A673 (cell line): Measurements from ENCODE around the gene ABHD11. TPM values are rescaled to one million over a fixed set of nuclear protein-coding genes. Genes with fewer than 3 reads are reported as not detected.
A peak's percentile ranks its signal among the peaks of the same experiment; 100 is the strongest.

Experiments used
- BruUV-seq: library from RNA; stranded (reverse); fragments of 400-500 nt; replicated peaks from 2 replicates; lab custom pipeline; 2021; lab: Mats Ljungman, UMichigan
- CTCF ChIA-PET: fragments of 300-600 bp; sonication (Branson Sonifier 250); formaldehyde crosslinking; loops from one replicate; lab custom pipeline; 2022; ENCODE audit warnings: antibody characterized with exemption; lab: Charles Lee
- POLR2A ChIA-PET: fragments of 300-600 bp; sonication (Branson Sonifier 250); formaldehyde crosslinking; loops from one replicate; lab custom pipeline; 2022; ENCODE audit warnings: antibody characterized with exemption; ENCODE audit not compliant: low non-redundant PET; lab: Charles Lee
- DNase-seq: peaks from one replicate; pipeline ENCODE4 v3.0.0-alpha.2; 2015; ENCODE audit warnings: low spot score
- H3K27ac ChIP-seq: fragments of 200-600 bp; sonication (generic); 2 replicates; pipeline ENCODE4 v1.5.1; 2016; ENCODE audit warnings: mixed run types, low read depth, mild to moderate bottlenecking, mixed read lengths, antibody characterized with exemption, low read length; ENCODE audit not compliant: poor library complexity, severe bottlenecking
- H3K27me3 ChIP-seq: fragments of 200-600 bp; sonication (generic); replicated peaks from 2 replicates; pipeline ENCODE4 v1.6.1; 2017; ENCODE audit warnings: mixed run types, low read depth, mild to moderate bottlenecking, mixed read lengths, antibody characterized with exemption, low read length; ENCODE audit not compliant: insufficient read depth, poor library complexity
- H3K36me3 ChIP-seq: fragments of 200-600 bp; sonication (generic); 2 replicates; pipeline ENCODE4 v1.6.1; 2016; ENCODE audit warnings: mixed run types, mild to moderate bottlenecking, mixed read lengths, antibody characterized with exemption, low read length; ENCODE audit not compliant: insufficient read depth, poor library complexity, severe bottlenecking
- H3K4me1 ChIP-seq: fragments of 200-600 bp; sonication (generic); 2 replicates; pipeline ENCODE4 v1.6.1; 2017; ENCODE audit warnings: mixed run types, mild to moderate bottlenecking, mixed read lengths, antibody characterized with exemption, low read length; ENCODE audit not compliant: insufficient read depth, poor library complexity, severe bottlenecking
- H3K4me3 ChIP-seq: fragments of 200-600 bp; sonication (generic); 2 replicates; pipeline ENCODE4 v1.5.1; 2016; ENCODE audit warnings: low read depth, mixed run types, mild to moderate bottlenecking, mixed read lengths, low read length; ENCODE audit not compliant: poor library complexity, severe bottlenecking
- H3K9me3 ChIP-seq: fragments of 200-600 bp; sonication (generic); 2 replicates; pipeline ENCODE4 v1.6.1; 2016; ENCODE audit warnings: mixed run types, low read depth, mild to moderate bottlenecking, mixed read lengths, antibody characterized with exemption, low read length; ENCODE audit not compliant: poor library complexity, severe bottlenecking
- EZH2 ChIP-seq: fragments of 200-600 bp; sonication (generic); IDR thresholded peaks from 2 replicates; pipeline ENCODE4 v1.6.1; 2017; ENCODE audit warnings: borderline replicate concordance, low read depth, mild to moderate bottlenecking, mixed read lengths, antibody characterized with exemption, low read length; ENCODE audit not compliant: poor library complexity, severe bottlenecking
- intact Hi-C: fragments of 100-400 bp; cut with micrococcal nuclease; formaldehyde crosslinking; loops from one replicate; pipeline ENCODE4 v1.10.0; 2022; ENCODE audit not compliant: unreplicated experiment
- total RNA-seq: library from RNA; stranded (reverse); gene quantifications from 2 replicates; pipeline ENCODE4 v1.2.3, GENCODE V29; 2021
- TF ChIP-seq, protein P1 (sequence below): fragments of 300-800, 200-600 bp; sonication (generic); conservative IDR thresholded peaks from 2 replicates; pipeline ENCODE4 v1.5.1; 2017; ENCODE audit warnings: low read depth, mild to moderate bottlenecking, antibody characterized with exemption, low read length, moderate library complexity, mixed read lengths

The ABHD11 gene
- total RNA-seq, 1 experiment from 2014 or later, result 22.9 TPM

- intact Hi-C loops, result no loop called here
- H3K4me1 ChIP-seq, result no peaks in the 10 kb centered on the region
- no peak for TF ChIP-seq EZH2
- TF ChIP-seq, protein P1, sequence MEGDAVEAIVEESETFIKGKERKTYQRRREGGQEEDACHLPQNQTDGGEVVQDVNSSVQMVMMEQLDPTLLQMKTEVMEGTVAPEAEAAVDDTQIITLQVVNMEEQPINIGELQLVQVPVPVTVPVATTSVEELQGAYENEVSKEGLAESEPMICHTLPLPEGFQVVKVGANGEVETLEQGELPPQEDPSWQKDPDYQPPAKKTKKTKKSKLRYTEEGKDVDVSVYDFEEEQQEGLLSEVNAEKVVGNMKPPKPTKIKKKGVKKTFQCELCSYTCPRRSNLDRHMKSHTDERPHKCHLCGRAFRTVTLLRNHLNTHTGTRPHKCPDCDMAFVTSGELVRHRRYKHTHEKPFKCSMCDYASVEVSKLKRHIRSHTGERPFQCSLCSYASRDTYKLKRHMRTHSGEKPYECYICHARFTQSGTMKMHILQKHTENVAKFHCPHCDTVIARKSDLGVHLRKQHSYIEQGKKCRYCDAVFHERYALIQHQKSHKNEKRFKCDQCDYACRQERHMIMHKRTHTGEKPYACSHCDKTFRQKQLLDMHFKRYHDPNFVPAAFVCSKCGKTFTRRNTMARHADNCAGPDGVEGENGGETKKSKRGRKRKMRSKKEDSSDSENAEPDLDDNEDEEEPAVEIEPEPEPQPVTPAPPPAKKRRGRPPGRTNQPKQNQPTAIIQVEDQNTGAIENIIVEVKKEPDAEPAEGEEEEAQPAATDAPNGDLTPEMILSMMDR, result no peak
- H3K4me3 ChIP-seq, result no peak overlapping the region
- BruUV-seq, result no TSS peak
- ChIA-PET POLR2A (interaction anchor here (0.7 kb wide), 1 partner anchor 8 kb away, joined by 3 read pairs; no protein-coding TSS in a partner anchor), CTCF (no interaction called here)
- no peak overlapping the region for H3K27ac ChIP-seq
- no peak for DNase-seq
- peaks cover 23% of the 10 kb centered on the region for H3K27me3 ChIP-seq
- H3K9me3 ChIP-seq, result no peaks in the 10 kb centered on the region
- H3K36me3 ChIP-seq, result no peaks in the 10 kb centered on the region
Observed at GRCh38 chr7:73773700-73774517, 35.3 kb upstream of the ABHD11 start.

- Histone ChIP-seq H3K36me3 (no peaks in the 10 kb centered on the region), H3K4me3 (peak overlapping the region; percentile 36), H3K27me3 (peaks cover 25% of the 10 kb centered on the region), H3K4me1 (no peaks in the 10 kb centered on the region), H3K27ac (no peak overlapping the region), H3K9me3 (no peaks in the 10 kb centered on the region)
- no peak for TF ChIP-seq EZH2
- TF ChIP-seq, protein P1, result no peak
- no peak for DNase-seq
- CTCF ChIA-PET, result interaction anchor here (0.8 kb wide), 1 partner anchor 447 kb away, joined by 4 read pairs; no protein-coding TSS in a partner anchor
- intact Hi-C loops, result no loop called here
- BruUV-seq, result no TSS peak
- POLR2A ChIA-PET, result no interaction called here
Observed at GRCh38 chr7:73770860-73771670, 32.5 kb upstream of the ABHD11 start.

GRCh38 chr7:73770002-73770859, 31.6 kb upstream of the ABHD11 start, which contains the start of gene CLDN3:
Gene CLDN3, minus strand, starts transcription at chr7:73770270. Its CDS starts 221 bp downstream, at chr7:73770049.
- Histone ChIP-seq H3K9me3 (no peaks in the 10 kb centered on the region), H3K4me3 (peak within 1 kb of the TSS; percentile 36), H3K27ac (no peak within 1 kb of the TSS), H3K36me3 (no peaks in the 10 kb centered on the region), H3K4me1 (no peaks in the 10 kb centered on the region), H3K27me3 (peaks cover 25% of the 10 kb centered on the region)
- POLR2A ChIA-PET, result no interaction called here
- CTCF ChIA-PET, result interaction anchor here (0.8 kb wide), 1 partner anchor 446 kb away, joined by 4 read pairs; no protein-coding TSS in a partner anchor
- intact Hi-C loops, result no loop called here
- no TSS peak for BruUV-seq
- TF ChIP-seq, protein P1, result no peak
- TF ChIP-seq EZH2, result no peak
- no peak for DNase-seq
